ENCODE data around the gene TREML4.

The TREML4 gene

DNA sequence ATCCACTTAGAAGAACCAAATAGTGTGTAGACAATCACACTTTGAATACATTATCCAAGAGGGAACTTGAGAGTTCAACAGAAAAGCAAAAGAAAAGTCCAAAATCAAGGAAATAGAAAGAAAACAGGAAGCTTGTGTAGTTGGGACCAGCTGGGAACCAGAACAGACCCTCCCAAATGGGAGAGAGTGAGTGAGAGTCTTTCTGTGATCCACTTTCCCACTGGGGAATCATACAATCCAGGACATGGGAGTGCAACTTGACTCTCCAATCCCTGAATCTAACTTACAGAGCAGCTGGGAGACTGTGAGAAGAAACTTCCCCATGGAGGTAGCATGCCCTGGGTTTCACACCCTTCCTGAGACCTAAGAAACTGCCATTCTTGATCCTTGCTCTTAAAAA lies 27.0 kb downstream of the TREML4 start:
- Histone ChIP-seq H3K4me3 (ENCODE audit: low read depth in 1 of 2, low read length in 2 of 2) (no peak overlapping the region), H3K27me3 (ENCODE audit: insufficient read depth, low read length, poor library complexity) (no peaks in the 10 kb centered on the region), H3K27ac (ENCODE audit: low read length) (peak overlapping the region; percentile 24; the same call in 1 of the 2 replicates), H3K9ac (ENCODE audit: low read depth, low read length) (no peak overlapping the region), H3K4me2 (ENCODE audit: insufficient read depth, low read length) (no peak overlapping the region), H3K36me3 (ENCODE audit: insufficient read depth, low read length) (no peaks in the 10 kb centered on the region), H4K20me1 (ENCODE audit: insufficient read depth, low read length) (no peaks in the 10 kb centered on the region), H3K9me3 (ENCODE audit: insufficient read depth, low read length, severe bottlenecking) (no peaks in the 10 kb centered on the region), H2AFZ (ENCODE audit: low read depth, low read length) (no peak overlapping the region), H3K4me1 (ENCODE audit: insufficient read depth, low read length) (peaks cover 4% of the 10 kb centered on the region; the same call in 1 of the 2 replicates), H3K79me2 (ENCODE audit: insufficient read depth, low read length) (no peaks in the 10 kb centered on the region)
- no peak for DNase-seq
- ATAC-seq (ENCODE audit: insufficient read depth, low read depth), result no peak
- TF ChIP-seq, protein P1, sequence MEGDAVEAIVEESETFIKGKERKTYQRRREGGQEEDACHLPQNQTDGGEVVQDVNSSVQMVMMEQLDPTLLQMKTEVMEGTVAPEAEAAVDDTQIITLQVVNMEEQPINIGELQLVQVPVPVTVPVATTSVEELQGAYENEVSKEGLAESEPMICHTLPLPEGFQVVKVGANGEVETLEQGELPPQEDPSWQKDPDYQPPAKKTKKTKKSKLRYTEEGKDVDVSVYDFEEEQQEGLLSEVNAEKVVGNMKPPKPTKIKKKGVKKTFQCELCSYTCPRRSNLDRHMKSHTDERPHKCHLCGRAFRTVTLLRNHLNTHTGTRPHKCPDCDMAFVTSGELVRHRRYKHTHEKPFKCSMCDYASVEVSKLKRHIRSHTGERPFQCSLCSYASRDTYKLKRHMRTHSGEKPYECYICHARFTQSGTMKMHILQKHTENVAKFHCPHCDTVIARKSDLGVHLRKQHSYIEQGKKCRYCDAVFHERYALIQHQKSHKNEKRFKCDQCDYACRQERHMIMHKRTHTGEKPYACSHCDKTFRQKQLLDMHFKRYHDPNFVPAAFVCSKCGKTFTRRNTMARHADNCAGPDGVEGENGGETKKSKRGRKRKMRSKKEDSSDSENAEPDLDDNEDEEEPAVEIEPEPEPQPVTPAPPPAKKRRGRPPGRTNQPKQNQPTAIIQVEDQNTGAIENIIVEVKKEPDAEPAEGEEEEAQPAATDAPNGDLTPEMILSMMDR (IDR thresholded peaks at IDR 0.05; ENCODE audit: borderline replicate concordance, extremely low read depth, low read length, poor library complexity, severe bottlenecking), result no peak
- no peak for TF ChIP-seq EZH2 (IDR thresholded peaks at IDR 0.05; ENCODE audit: borderline replicate concordance, low read depth, low read length, severe bottlenecking)

DNA sequence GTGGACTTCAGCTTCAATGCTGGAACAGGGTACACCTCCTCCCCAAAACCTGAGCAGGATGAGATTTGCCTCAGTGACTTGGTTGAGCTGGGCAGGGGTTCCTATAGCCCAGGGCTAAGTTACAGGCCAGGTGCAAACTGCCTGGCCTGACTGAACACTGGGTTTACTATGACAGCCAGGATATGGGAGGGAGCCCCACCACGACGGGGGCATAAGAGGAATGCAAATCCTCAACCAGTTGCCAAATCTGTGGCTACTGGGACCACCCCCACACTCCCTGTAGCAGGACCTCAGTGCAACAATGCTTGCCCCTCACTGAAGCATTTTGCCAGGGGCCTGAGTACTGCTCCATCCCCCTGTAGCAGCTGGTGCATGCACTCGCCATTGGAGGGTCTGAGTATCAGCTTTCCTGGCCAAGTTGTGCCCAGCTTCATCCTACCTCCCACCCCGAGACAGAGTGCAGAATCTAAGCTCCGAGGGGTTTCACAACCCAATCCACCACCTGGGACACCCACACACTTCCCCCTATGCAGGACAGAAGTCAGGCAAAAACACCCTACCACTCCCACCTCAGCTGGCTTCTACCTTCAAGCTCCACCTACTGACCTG lies 27.6 kb downstream of the TREML4 start:
- Histone ChIP-seq H3K4me3 (ENCODE audit: low read depth in 1 of 2, low read length in 2 of 2) (no peak overlapping the region), H3K9ac (ENCODE audit: low read depth, low read length) (no peak overlapping the region), H4K20me1 (ENCODE audit: insufficient read depth, low read length) (no peaks in the 10 kb centered on the region), H3K27ac (ENCODE audit: low read length) (no peak overlapping the region), H3K36me3 (ENCODE audit: insufficient read depth, low read length) (no peaks in the 10 kb centered on the region), H3K27me3 (ENCODE audit: insufficient read depth, low read length, poor library complexity) (no peaks in the 10 kb centered on the region), H2AFZ (ENCODE audit: low read depth, low read length) (no peak overlapping the region), H3K9me3 (ENCODE audit: insufficient read depth, low read length, severe bottlenecking) (no peaks in the 10 kb centered on the region), H3K79me2 (ENCODE audit: insufficient read depth, low read length) (no peaks in the 10 kb centered on the region), H3K4me1 (ENCODE audit: insufficient read depth, low read length) (peaks cover 4% of the 10 kb centered on the region; the same call in 1 of the 2 replicates), H3K4me2 (ENCODE audit: insufficient read depth, low read length) (no peak overlapping the region)
- TF ChIP-seq, protein P1 (IDR thresholded peaks at IDR 0.05; ENCODE audit: borderline replicate concordance, extremely low read depth, low read length, poor library complexity, severe bottlenecking), result no peak
- TF ChIP-seq EZH2 (IDR thresholded peaks at IDR 0.05; ENCODE audit: borderline replicate concordance, low read depth, low read length, severe bottlenecking), result no peak
- ATAC-seq (ENCODE audit: insufficient read depth, low read depth) (peak; percentile 52), DNase-seq (no peak)

DNA sequence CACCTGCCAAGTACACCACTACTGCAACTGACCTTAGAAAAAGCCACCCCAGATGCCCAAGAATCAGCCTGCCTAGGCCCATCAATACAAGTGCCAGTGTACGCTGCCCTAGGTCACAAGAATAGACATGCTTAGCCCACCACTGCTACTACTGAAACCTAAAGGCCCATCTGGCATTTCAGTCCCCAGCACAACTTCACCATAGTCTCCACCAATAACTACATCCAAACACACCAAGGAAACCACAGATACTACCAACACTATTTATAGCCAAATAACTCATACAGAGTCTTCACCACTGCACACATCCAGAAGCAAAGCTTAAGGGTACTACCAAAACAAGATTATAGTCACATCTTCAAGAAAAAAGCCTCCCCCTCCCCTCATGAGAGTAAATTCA lies 28.2 kb downstream of the TREML4 start:
- Histone ChIP-seq H2AFZ (ENCODE audit: low read depth, low read length) (no peak overlapping the region), H3K27ac (ENCODE audit: low read length) (no peak overlapping the region), H3K9ac (ENCODE audit: low read depth, low read length) (no peak overlapping the region), H3K9me3 (ENCODE audit: insufficient read depth, low read length, severe bottlenecking) (peaks cover 3% of the 10 kb centered on the region), H3K4me3 (ENCODE audit: low read depth in 1 of 2, low read length in 2 of 2) (no peak overlapping the region), H3K79me2 (ENCODE audit: insufficient read depth, low read length) (no peaks in the 10 kb centered on the region), H4K20me1 (ENCODE audit: insufficient read depth, low read length) (no peaks in the 10 kb centered on the region), H3K27me3 (ENCODE audit: insufficient read depth, low read length, poor library complexity) (no peaks in the 10 kb centered on the region), H3K4me1 (ENCODE audit: insufficient read depth, low read length) (peaks cover 4% of the 10 kb centered on the region; the same call in 1 of the 2 replicates), H3K36me3 (ENCODE audit: insufficient read depth, low read length) (no peaks in the 10 kb centered on the region), H3K4me2 (ENCODE audit: insufficient read depth, low read length) (no peak overlapping the region)
- TF ChIP-seq, protein P1 (IDR thresholded peaks at IDR 0.05; ENCODE audit: borderline replicate concordance, extremely low read depth, low read length, poor library complexity, severe bottlenecking), result no peak
- no peak for TF ChIP-seq EZH2 (IDR thresholded peaks at IDR 0.05; ENCODE audit: borderline replicate concordance, low read depth, low read length, severe bottlenecking)
- no peak for DNase-seq
- peak; percentile 65 for ATAC-seq (ENCODE audit: insufficient read depth, low read depth)
